ENCODE measurements around the gene NCOA1.

DNA sequence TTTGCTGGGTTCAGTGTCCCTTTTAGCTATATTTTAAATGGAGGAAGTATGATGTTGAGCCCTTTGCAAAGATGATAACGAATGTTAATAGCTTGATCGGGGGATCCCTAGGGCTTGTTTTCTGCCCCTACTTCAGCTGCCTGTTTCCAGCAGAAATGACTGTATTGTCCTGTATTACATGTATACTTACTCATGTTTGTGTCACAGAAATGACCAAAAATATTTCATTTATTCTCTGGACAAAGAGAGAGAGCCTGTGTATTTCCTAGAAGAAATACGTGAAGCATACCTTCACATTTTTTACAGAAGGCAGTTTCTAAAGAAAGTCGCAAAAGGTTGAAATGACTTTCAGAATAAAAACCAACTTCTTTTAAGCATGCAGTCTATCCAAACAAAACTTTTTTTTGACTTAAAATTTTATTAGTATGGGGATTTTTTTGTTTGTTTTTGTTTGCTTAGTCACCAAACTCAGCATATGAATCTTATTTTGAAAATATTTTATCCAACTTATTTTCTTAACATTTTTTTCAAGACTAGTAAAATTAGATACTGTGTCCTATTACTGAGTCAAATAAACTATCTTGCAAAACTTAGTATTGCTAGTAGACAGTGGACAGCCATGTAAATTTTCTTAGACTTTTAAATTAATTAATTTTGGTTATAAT is 233.2 kb downstream of the NCOA1 start:
- TF ChIP-seq FOS (IDR thresholded peaks at IDR 0.05; ENCODE audit: low read depth, low read length): no peak
- TF ChIP-seq, protein P1, sequence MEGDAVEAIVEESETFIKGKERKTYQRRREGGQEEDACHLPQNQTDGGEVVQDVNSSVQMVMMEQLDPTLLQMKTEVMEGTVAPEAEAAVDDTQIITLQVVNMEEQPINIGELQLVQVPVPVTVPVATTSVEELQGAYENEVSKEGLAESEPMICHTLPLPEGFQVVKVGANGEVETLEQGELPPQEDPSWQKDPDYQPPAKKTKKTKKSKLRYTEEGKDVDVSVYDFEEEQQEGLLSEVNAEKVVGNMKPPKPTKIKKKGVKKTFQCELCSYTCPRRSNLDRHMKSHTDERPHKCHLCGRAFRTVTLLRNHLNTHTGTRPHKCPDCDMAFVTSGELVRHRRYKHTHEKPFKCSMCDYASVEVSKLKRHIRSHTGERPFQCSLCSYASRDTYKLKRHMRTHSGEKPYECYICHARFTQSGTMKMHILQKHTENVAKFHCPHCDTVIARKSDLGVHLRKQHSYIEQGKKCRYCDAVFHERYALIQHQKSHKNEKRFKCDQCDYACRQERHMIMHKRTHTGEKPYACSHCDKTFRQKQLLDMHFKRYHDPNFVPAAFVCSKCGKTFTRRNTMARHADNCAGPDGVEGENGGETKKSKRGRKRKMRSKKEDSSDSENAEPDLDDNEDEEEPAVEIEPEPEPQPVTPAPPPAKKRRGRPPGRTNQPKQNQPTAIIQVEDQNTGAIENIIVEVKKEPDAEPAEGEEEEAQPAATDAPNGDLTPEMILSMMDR (conservative IDR thresholded peaks at IDR 0.05; ENCODE audit: low read depth, low read length): no peak
- TF ChIP-seq RAD21 (IDR thresholded peaks at IDR 0.05; ENCODE audit: low read length): no peak
- no peak for TF ChIP-seq BHLHE40 (IDR thresholded peaks at IDR 0.05; ENCODE audit: low read depth, low read length)
- TF ChIP-seq SMC3 (IDR thresholded peaks at IDR 0.05; ENCODE audit: low read depth, low read length): no peak
- no peak for TF ChIP-seq POLR2A (IDR thresholded peaks at IDR 0.05; ENCODE audit: low read depth, low read length)
- no peak for TF ChIP-seq NFE2L2 (IDR thresholded peaks at IDR 0.05; ENCODE audit: low read depth, low read length)
- TF ChIP-seq RCOR1 (IDR thresholded peaks at IDR 0.05; ENCODE audit: insufficient replicate concordance, low read length): no peak
- TF ChIP-seq, protein P2, sequence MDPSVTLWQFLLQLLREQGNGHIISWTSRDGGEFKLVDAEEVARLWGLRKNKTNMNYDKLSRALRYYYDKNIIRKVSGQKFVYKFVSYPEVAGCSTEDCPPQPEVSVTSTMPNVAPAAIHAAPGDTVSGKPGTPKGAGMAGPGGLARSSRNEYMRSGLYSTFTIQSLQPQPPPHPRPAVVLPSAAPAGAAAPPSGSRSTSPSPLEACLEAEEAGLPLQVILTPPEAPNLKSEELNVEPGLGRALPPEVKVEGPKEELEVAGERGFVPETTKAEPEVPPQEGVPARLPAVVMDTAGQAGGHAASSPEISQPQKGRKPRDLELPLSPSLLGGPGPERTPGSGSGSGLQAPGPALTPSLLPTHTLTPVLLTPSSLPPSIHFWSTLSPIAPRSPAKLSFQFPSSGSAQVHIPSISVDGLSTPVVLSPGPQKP (IDR thresholded peaks at IDR 0.05; ENCODE audit: borderline replicate concordance, low read depth, low read length): no peak
- TF ChIP-seq, protein P3, sequence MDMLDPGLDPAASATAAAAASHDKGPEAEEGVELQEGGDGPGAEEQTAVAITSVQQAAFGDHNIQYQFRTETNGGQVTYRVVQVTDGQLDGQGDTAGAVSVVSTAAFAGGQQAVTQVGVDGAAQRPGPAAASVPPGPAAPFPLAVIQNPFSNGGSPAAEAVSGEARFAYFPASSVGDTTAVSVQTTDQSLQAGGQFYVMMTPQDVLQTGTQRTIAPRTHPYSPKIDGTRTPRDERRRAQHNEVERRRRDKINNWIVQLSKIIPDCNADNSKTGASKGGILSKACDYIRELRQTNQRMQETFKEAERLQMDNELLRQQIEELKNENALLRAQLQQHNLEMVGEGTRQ (IDR thresholded peaks at IDR 0.05; ENCODE audit: low read depth, low read length): no peak
- no peak for TF ChIP-seq MXI1 (IDR thresholded peaks at IDR 0.05; ENCODE audit: borderline replicate concordance, low read depth, low read length)
- no peak for TF ChIP-seq CHD1 (IDR thresholded peaks at IDR 0.05; ENCODE audit: low read depth, low read length)
- no peak for TF ChIP-seq MAZ (IDR thresholded peaks at IDR 0.05; ENCODE audit: borderline replicate concordance, low read depth, low read length)

All from IMR-90 (cell line).